Caco-2 (cell line): ENCODE data around the gene NLGN1. TPM values are rescaled to one million over a fixed set of nuclear protein-coding genes. Genes with fewer than 3 reads are reported as not detected.

Experiments used
- BruUV-seq: library from RNA; stranded (reverse); fragments of 400-500 nt; replicated peaks from 2 replicates; lab custom pipeline; 2021; lab: Mats Ljungman, UMichigan
- CTCF ChIA-PET: fragments of 300-600 bp; sonication (Branson Sonifier 250); formaldehyde crosslinking; loops from one replicate; lab custom pipeline; 2022; ENCODE audit warnings: antibody characterized with exemption; lab: Charles Lee
- POLR2A ChIA-PET: fragments of 300-600 bp; sonication (Branson Sonifier 250); formaldehyde crosslinking; loops from one replicate; lab custom pipeline; 2022; ENCODE audit warnings: antibody characterized with exemption; lab: Charles Lee
- DNase-seq, 2 experiments: peaks; one replicate each; pipeline versions ENCODE4 v3.0.0 to v3.0.0-alpha.2; 2020 to 2022
- H3K27me3 ChIP-seq: replicated peaks from 2 replicates; pipeline ENCODE4 v1.6.0; 2011; ENCODE audit warnings: low read length; ENCODE audit not compliant: control insufficient read depth, insufficient read depth
- H3K36me3 ChIP-seq: 2 replicates; pipeline ENCODE4 v1.5.1; 2011; ENCODE audit warnings: low read length; ENCODE audit not compliant: control insufficient read depth, insufficient read depth
- H3K4me1 ChIP-seq: fragments of 250-450 bp; sonication (Bioruptor Pico); 2 replicates; pipeline ENCODE4 v1.5.1; 2020; ENCODE audit warnings: mild to moderate bottlenecking
- H3K4me3 ChIP-seq: 2 replicates; pipeline ENCODE4 v1.5.1; 2011; ENCODE audit warnings: low read depth, mild to moderate bottlenecking, control low read depth, low read length
- H3K9me3 ChIP-seq: fragments of 250-450 bp; sonication (Bioruptor Pico); 2 replicates; pipeline ENCODE4 v1.5.1; 2020; ENCODE audit warnings: mild to moderate bottlenecking, moderate library complexity
- H3K27ac Mint-ChIP-seq: one replicate; pipeline ENCODE4 v1.8.0; 2022; ENCODE audit warnings: mixed read lengths; ENCODE audit not compliant: unreplicated experiment
- H3K27me3 Mint-ChIP-seq: one replicate; pipeline ENCODE4 v1.8.0; 2022; ENCODE audit warnings: mixed read lengths; ENCODE audit not compliant: insufficient read depth, unreplicated experiment
- H3K36me3 Mint-ChIP-seq: one replicate; pipeline ENCODE4 v1.8.0; 2022; ENCODE audit warnings: mild to moderate bottlenecking, mixed read lengths; ENCODE audit not compliant: insufficient read depth, unreplicated experiment
- H3K4me1 Mint-ChIP-seq: one replicate; pipeline ENCODE4 v1.8.0; 2022; ENCODE audit warnings: low read depth, mixed read lengths; ENCODE audit not compliant: unreplicated experiment
- H3K4me3 Mint-ChIP-seq: one replicate; pipeline ENCODE4 v1.8.0; 2022; ENCODE audit warnings: mild to moderate bottlenecking, moderate library complexity, mixed read lengths; ENCODE audit not compliant: unreplicated experiment
- H3K9me3 Mint-ChIP-seq: one replicate; pipeline ENCODE4 v1.8.0; 2022; ENCODE audit warnings: mixed read lengths; ENCODE audit not compliant: unreplicated experiment
- intact Hi-C: fragments of 100-400 bp; cut with micrococcal nuclease; formaldehyde crosslinking; loops from one replicate; pipeline ENCODE4 v1.10.0; 2022; ENCODE audit not compliant: unreplicated experiment
- total RNA-seq: library from RNA; stranded (reverse); gene quantifications from 2 replicates; pipeline ENCODE4 v1.2.3, GENCODE V29; 2022
- TF ChIP-seq, protein P1 (sequence below), 2 experiments: fragments of 200-600 bp in 1 of 2; IDR thresholded peaks; 1 replicate in 1 of 2; 2 replicates in 1 of 2; pipeline versions ENCODE4 v1.5.1 to v1.8.0; 2011 to 2022; ENCODE audit warnings: antibody characterized with exemption in 1 of 2, control low read depth in 1 of 2, inconsistent platforms in 1 of 2, low read depth in 1 of 2, low read length in 1 of 2, mild to moderate bottlenecking in 1 of 2, moderate library complexity in 1 of 2; ENCODE audit not compliant: insufficient read depth in 1 of 2, severe bottlenecking in 1 of 2, unreplicated experiment in 1 of 2

Gene NLGN1
- total RNA-seq, 1 experiment from 2014 or later = not detected

DNA sequence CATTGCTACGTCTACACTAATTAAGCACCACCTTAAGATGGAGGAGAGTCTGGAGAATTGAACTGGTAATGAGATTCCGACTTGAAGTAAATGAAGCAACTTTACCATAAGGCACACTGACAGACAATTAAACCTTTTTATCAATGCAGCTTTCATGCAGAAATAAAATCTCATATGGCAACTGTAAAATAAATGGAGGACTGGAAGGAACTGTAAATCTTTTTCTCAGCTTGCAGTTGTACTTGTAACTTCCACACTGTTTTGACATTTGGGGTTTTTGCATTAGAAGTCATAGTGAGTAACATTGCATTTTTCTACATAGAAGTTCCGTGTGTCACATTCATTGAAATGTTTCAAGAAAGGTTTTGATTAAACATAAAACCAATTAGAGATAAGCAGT lies 705.3 kb downstream of the NLGN1 start:
- intact Hi-C loops = no loop called here
- Mint-ChIP-seq H3K36me3 (no peaks in the 10 kb centered on the region), H3K4me3 (no peak overlapping the region), H3K27ac (no peak overlapping the region), H3K4me1 (no peaks in the 10 kb centered on the region), H3K27me3 (peaks cover 3% of the 10 kb centered on the region), H3K9me3 (no peaks in the 10 kb centered on the region)
- no peaks in the 10 kb centered on the region for H3K36me3 ChIP-seq
- BruUV-seq = no TSS peak
- CTCF ChIA-PET = no interaction called here
- no peaks in the 10 kb centered on the region for H3K27me3 ChIP-seq
- DNase-seq = no peak
- TF ChIP-seq, protein P1, sequence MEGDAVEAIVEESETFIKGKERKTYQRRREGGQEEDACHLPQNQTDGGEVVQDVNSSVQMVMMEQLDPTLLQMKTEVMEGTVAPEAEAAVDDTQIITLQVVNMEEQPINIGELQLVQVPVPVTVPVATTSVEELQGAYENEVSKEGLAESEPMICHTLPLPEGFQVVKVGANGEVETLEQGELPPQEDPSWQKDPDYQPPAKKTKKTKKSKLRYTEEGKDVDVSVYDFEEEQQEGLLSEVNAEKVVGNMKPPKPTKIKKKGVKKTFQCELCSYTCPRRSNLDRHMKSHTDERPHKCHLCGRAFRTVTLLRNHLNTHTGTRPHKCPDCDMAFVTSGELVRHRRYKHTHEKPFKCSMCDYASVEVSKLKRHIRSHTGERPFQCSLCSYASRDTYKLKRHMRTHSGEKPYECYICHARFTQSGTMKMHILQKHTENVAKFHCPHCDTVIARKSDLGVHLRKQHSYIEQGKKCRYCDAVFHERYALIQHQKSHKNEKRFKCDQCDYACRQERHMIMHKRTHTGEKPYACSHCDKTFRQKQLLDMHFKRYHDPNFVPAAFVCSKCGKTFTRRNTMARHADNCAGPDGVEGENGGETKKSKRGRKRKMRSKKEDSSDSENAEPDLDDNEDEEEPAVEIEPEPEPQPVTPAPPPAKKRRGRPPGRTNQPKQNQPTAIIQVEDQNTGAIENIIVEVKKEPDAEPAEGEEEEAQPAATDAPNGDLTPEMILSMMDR (IDR thresholded peaks at IDR 0.05; ENCODE audit: insufficient read depth in 1 of 2, low read depth in 1 of 2, low read length in 1 of 2, severe bottlenecking in 1 of 2, unreplicated experiment in 1 of 2) = no peak
- no peaks in the 10 kb centered on the region for H3K4me1 ChIP-seq
- POLR2A ChIA-PET = no interaction called here
- no peak overlapping the region for H3K4me3 ChIP-seq
- H3K9me3 ChIP-seq = no peaks in the 10 kb centered on the region

- Mint-ChIP-seq H3K36me3 (no peaks in the 10 kb centered on the region), H3K4me1 (no peaks in the 10 kb centered on the region), H3K27ac (no peak overlapping the region), H3K9me3 (no peaks in the 10 kb centered on the region), H3K4me3 (no peak overlapping the region), H3K27me3 (no peaks in the 10 kb centered on the region)
- no TSS peak for BruUV-seq
- H3K27me3 ChIP-seq = no peaks in the 10 kb centered on the region
- H3K4me1 ChIP-seq = no peaks in the 10 kb centered on the region
- ChIA-PET CTCF (no interaction called here), POLR2A (no interaction called here)
- intact Hi-C loops = no loop called here
- no peaks in the 10 kb centered on the region for H3K9me3 ChIP-seq
- TF ChIP-seq, protein P1 (IDR thresholded peaks at IDR 0.05; ENCODE audit: insufficient read depth in 1 of 2, low read depth in 1 of 2, low read length in 1 of 2, severe bottlenecking in 1 of 2, unreplicated experiment in 1 of 2) = no peak
- H3K36me3 ChIP-seq = no peaks in the 10 kb centered on the region
- DNase-seq = no peak
- no peak overlapping the region for H3K4me3 ChIP-seq
These were observed 713.2 kb downstream of the NLGN1 start for GRCh38 chr3:174110761-174111160.

GRCh38 chr3:174111776-174112175 lies 714.2 kb downstream of the NLGN1 start:
- ChIA-PET POLR2A (no interaction called here), CTCF (no interaction called here)
- no peaks in the 10 kb centered on the region for H3K27me3 ChIP-seq
- DNase-seq = no peak
- Mint-ChIP-seq H3K27ac (no peak overlapping the region), H3K4me1 (no peaks in the 10 kb centered on the region), H3K36me3 (no peaks in the 10 kb centered on the region), H3K4me3 (no peak overlapping the region), H3K27me3 (no peaks in the 10 kb centered on the region), H3K9me3 (no peaks in the 10 kb centered on the region)
- intact Hi-C loops = no loop called here
- no peaks in the 10 kb centered on the region for H3K4me1 ChIP-seq
- H3K9me3 ChIP-seq = no peaks in the 10 kb centered on the region
- BruUV-seq = no TSS peak
- TF ChIP-seq, protein P1 (IDR thresholded peaks at IDR 0.05; ENCODE audit: insufficient read depth in 1 of 2, low read depth in 1 of 2, low read length in 1 of 2, severe bottlenecking in 1 of 2, unreplicated experiment in 1 of 2) = no peak
- no peak overlapping the region for H3K4me3 ChIP-seq
- no peaks in the 10 kb centered on the region for H3K36me3 ChIP-seq
